Naive B cell (primary cell): ENCODE data around the gene CCDC40. TPM values are rescaled to one million over a fixed set of nuclear protein-coding genes. Genes with fewer than 3 reads are reported as not detected.

Experiments used
- ATAC-seq, 2 donors: fragments of 150-1000 bp; cut with Tn5 transposase; 2 replicates each; pipeline ENCODE4 v1.10.0; 2021; ENCODE audit warnings: low read depth in 2 of 2, mild to moderate bottlenecking in 2 of 2, moderate library complexity in 2 of 2
- DNase-seq: peaks from one replicate; pipeline ENCODE4 v3.0.0; 2022
- H3K27ac Mint-ChIP-seq, 6 donors: one replicate each; pipeline ENCODE4 v1.8.0; 2020 to 2022; ENCODE audit warnings: mild to moderate bottlenecking in 6 of 6, mixed read lengths in 6 of 6, moderate library complexity in 5 of 6, inconsistent platforms in 2 of 6
- H3K27me3 Mint-ChIP-seq, 3 donors: one replicate each; pipeline ENCODE4 v1.8.0; 2021 to 2022; ENCODE audit warnings: mixed read lengths in 3 of 3, mild to moderate bottlenecking in 1 of 3
- H3K36me3 Mint-ChIP-seq, 2 donors: one replicate each; pipeline ENCODE4 v1.8.0; 2020 to 2022; ENCODE audit warnings: mixed read lengths in 2 of 2, inconsistent platforms in 1 of 2, mild to moderate bottlenecking in 1 of 2
- H3K4me1 Mint-ChIP-seq, 3 donors: one replicate each; pipeline ENCODE4 v1.8.0; 2020 to 2022; ENCODE audit warnings: mixed read lengths in 3 of 3, inconsistent platforms in 1 of 3, mild to moderate bottlenecking in 1 of 3, moderate library complexity in 1 of 3
- H3K4me3 Mint-ChIP-seq, 8 donors: one replicate each; pipeline ENCODE4 v1.8.0; 2020 to 2022; ENCODE audit warnings: mild to moderate bottlenecking in 8 of 8, mixed read lengths in 8 of 8, moderate library complexity in 8 of 8, inconsistent platforms in 2 of 8
- H3K9me3 Mint-ChIP-seq, 7 donors: one replicate each; pipeline ENCODE4 v1.8.0; 2020 to 2022; ENCODE audit warnings: mixed read lengths in 7 of 7, mild to moderate bottlenecking in 5 of 7, inconsistent platforms in 2 of 7, moderate library complexity in 1 of 7
- polyA plus RNA-seq, 6 donors: library from polyadenylated mRNA; unstranded; fragments of 300-500 nt; fragmentation: Illumina TruSeq; gene quantifications; one replicate each; pipeline ENCODE4 v1.2.3, GENCODE V29; 2021; ENCODE audit warnings: low read depth in 6 of 6

The CCDC40 gene
- polyA plus RNA-seq, 6 donors from 2014 or later: not detected

DNA sequence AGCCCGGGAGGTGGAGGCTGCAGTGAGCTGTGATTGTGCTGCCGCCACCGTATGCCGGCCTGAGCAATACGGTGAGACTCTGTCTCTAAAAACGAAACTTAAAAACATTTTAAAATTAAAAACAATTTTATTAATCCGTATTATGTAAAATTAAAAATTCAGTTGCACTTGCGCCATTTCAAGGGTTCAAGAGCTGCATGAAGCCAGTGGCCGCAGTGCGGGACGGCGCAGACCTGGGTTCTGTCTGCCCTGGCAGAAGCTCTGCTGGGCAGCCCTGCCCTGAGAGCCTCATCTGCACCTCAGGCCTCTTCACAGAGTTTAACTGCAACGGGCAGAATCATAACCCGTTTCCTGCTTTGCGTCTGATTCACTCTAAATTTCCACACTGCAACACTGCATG lies 32.5 kb upstream of the CCDC40 start:
- Mint-ChIP-seq H3K4me1 (peaks cover 8 to 13% (median 11%) of the 10 kb centered on the region in 3 donors), H3K4me3 (no peak overlapping the region), H3K9me3 (no peaks in the 10 kb centered on the region), H3K27me3 (peaks cover 0 to 6% (median 0%) of the 10 kb centered on the region in 3 donors), H3K36me3 (no peaks in the 10 kb centered on the region), H3K27ac (no peak overlapping the region)
- no peak for ATAC-seq
- no peak for DNase-seq

DNA sequence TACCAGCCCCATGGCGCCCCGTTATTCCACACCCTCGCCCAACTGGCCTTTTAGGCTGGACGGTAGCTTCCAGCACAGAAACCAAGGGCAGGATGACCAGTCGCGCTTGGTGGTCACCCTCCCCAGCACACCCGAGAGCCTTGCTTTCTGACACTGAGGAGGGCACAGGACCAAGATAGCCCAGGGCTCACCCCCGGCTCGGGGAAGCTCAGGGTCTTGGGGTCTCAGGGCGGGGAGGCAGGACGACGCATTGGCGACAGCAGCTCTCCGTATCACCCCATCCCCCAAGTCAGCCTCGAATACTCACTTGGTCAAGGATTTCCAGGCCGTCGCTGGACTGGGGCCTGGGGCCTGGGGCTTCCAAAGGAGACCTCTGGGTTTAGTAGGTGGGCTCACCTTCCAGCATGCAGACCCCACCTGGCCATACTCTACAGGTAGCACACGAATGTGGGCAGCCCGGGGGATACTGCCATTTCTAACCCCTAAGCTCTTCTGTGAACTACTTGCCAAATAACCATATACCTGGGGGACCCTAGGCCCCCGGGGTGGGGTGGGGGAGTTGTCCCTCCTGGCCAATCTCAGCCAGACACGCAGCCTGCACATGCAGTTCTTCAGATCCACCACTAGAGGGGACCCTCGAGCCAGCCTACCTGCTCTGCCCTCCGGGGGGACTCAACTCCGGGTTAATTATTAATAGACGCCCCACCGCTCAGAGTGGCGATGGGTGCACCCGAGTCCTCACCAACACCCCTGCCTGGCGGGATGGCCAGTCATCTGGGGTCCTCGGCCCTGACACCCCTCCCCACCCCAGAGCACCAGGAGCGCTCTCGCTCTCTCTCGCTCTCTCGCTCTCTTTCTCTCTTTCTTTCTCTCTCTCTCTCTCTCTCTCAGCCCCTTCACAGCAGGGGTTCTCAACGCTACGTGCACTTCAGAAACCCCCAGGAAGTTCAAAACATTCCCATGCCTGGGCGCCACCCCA lies 30.8 kb upstream of the CCDC40 start:
- peaks cover 0 to 6% (median 0%) of the 10 kb centered on the region in 3 donors for H3K27me3 Mint-ChIP-seq
- ATAC-seq: peak; percentile 55 to 73
- peak overlapping the region in 2 of 6 donors; percentile 22 to 84 for H3K27ac Mint-ChIP-seq
- H3K36me3 Mint-ChIP-seq: no peaks in the 10 kb centered on the region
- DNase-seq: peak; percentile 60
- peak overlapping the region in 2 of 8 donors; percentile 31 to 79 for H3K4me3 Mint-ChIP-seq
- H3K4me1 Mint-ChIP-seq: peaks cover 8 to 13% (median 11%) of the 10 kb centered on the region in 3 donors
- no peaks in the 10 kb centered on the region for H3K9me3 Mint-ChIP-seq

- Mint-ChIP-seq H3K36me3 (no peaks in the 10 kb centered on the region), H3K4me3 (peak overlapping the region in 1 of 8 donors; percentile 79), H3K27ac (peak overlapping the region in 3 of 6 donors; percentile 11 to 84 (median 22)), H3K27me3 (peaks cover 0 to 6% (median 0%) of the 10 kb centered on the region in 3 donors), H3K9me3 (no peaks in the 10 kb centered on the region), H3K4me1 (peaks cover 8 to 13% (median 11%) of the 10 kb centered on the region in 3 donors)
- DNase-seq (no peak), ATAC-seq (no peak)
Observed at GRCh38 chr17:80006339-80006720, 30.1 kb upstream of the CCDC40 start.

DNA sequence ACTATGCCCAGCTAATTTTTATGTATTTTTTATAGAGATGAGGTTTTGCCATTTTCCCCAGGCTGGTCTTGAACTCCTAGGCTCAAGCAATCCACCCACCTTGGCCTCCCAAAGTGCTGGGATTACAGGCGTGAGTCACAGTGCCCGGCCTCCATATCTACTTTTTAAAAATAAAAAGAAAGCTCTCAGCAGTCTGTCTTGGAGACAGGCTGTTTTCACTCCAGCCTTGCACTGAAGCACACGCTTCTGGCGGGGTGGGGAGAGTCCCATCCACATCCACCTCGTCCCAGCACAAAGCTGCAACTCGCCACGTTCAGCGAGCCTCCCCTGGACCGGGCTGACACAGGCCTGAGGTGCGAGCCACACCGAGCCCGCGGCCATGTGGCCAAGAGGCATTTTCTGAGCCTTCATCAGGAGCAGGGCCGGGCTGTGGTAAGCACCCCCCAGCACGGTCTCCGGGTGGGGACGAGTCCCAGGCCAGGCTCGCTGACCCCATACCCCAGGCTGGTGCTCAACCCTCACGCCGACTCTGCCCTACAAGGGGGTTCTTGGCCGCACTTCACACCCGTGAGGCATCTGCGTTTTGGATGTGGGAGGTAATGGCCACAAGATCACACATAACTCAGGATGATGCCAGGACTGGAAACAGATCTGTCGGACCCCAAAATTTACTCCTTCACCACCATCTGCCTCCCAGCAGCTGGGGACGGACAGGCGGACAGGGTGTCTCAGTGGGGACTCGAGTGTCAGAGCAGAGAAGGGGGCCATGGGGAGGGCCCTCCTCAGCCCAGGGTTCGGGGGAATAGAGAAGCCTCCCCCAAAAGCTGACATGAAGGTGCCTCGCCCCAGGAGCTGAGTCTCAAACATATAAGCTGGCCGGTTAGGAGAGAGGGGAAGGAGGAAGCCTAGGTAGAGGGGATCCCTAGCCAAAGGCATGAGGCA lies 29.4 kb upstream of the CCDC40 start:
- Mint-ChIP-seq H3K9me3 (no peaks in the 10 kb centered on the region), H3K27ac (peak overlapping the region in 2 of 6 donors; percentile 24 to 86), H3K4me1 (peaks cover 8 to 13% (median 11%) of the 10 kb centered on the region in 3 donors), H3K36me3 (no peaks in the 10 kb centered on the region), H3K27me3 (peaks cover 0 to 6% (median 0%) of the 10 kb centered on the region in 3 donors), H3K4me3 (no peak overlapping the region)
- ATAC-seq (no peak), DNase-seq (no peak)

DNA sequence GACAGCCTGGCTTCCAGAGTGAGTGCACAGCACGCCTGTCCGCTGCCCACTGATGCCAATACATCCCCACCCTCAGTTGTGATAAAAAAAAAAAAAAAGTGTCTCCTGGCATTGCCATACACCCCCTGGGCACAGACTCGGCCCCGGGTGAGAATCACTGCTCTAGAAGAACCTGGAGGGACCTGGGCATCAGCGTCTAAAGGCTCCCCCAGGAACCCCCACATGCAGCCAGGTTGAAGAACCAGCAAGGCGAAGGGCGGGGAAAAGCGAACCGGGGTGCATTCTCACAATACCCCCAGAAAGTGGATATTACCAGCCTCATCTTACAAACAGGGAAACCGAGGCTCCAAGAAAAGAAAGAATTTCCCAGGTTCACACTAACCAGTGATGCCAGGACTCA lies 28.5 kb upstream of the CCDC40 start:
- DNase-seq (no peak), ATAC-seq (no peak)
- Mint-ChIP-seq H3K36me3 (no peaks in the 10 kb centered on the region), H3K4me1 (peaks cover 8 to 13% (median 11%) of the 10 kb centered on the region in 3 donors), H3K9me3 (no peaks in the 10 kb centered on the region), H3K27me3 (peaks cover 0 to 6% (median 0%) of the 10 kb centered on the region in 3 donors), H3K4me3 (no peak overlapping the region), H3K27ac (no peak overlapping the region)

DNA sequence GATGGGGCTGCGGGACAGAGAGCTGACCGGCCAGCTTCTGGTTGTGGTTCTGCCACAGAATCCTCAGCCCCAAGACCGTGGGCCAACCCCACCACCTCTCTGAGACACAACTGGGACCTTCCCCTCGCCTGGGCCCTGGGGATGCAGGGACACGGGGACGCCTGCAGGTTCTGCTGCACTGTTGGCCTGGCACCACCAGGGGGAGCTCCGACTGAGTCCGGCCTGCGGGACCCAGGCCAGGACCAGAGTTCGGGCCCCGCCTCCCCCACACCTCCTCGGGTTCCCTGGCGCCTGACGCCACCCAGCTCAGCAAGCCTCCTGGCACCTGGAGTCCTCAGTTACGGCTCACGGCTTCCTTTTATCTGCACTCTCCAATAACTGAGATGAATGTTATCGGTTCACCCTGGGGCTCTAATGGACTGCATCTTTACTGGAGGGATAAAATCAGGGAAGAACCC lies 28.0 kb upstream of the CCDC40 start:
- ATAC-seq: peak; percentile 81 to 83
- Mint-ChIP-seq H3K36me3 (no peaks in the 10 kb centered on the region), H3K4me1 (peaks cover 8 to 13% (median 11%) of the 10 kb centered on the region in 3 donors), H3K9me3 (no peaks in the 10 kb centered on the region), H3K27me3 (peaks cover 0 to 6% (median 0%) of the 10 kb centered on the region in 3 donors), H3K4me3 (peak overlapping the region in 1 of 8 donors; percentile 41), H3K27ac (peak overlapping the region in 1 of 6 donors; percentile 3)
- peak; percentile 64 for DNase-seq

DNA sequence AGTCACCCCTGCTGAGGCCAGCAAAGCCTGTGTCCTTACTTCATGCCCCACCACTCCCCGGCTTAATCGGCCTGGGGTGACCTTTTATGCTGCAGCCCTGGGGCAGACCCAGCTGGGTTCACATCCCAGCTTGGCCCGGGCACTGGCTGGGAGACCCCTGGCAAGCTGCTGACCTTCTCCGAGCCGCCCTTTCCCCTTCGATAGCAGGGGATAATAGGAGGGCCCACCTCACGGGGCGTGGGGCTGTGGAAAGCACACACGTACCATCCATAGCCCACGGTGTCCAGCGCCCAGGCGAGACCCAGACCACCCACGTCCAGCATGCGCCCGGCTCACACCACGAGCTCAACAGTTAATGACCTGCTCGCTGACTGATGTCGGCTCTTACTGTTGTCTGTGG lies 27.6 kb upstream of the CCDC40 start:
- H3K4me1 Mint-ChIP-seq: peaks cover 8 to 13% (median 11%) of the 10 kb centered on the region in 3 donors
- H3K27ac Mint-ChIP-seq: no peak overlapping the region
- no peaks in the 10 kb centered on the region for H3K36me3 Mint-ChIP-seq
- no peak for ATAC-seq
- DNase-seq: no peak
- H3K4me3 Mint-ChIP-seq: no peak overlapping the region
- H3K27me3 Mint-ChIP-seq: peaks cover 0 to 6% (median 0%) of the 10 kb centered on the region in 3 donors
- no peaks in the 10 kb centered on the region for H3K9me3 Mint-ChIP-seq

DNA sequence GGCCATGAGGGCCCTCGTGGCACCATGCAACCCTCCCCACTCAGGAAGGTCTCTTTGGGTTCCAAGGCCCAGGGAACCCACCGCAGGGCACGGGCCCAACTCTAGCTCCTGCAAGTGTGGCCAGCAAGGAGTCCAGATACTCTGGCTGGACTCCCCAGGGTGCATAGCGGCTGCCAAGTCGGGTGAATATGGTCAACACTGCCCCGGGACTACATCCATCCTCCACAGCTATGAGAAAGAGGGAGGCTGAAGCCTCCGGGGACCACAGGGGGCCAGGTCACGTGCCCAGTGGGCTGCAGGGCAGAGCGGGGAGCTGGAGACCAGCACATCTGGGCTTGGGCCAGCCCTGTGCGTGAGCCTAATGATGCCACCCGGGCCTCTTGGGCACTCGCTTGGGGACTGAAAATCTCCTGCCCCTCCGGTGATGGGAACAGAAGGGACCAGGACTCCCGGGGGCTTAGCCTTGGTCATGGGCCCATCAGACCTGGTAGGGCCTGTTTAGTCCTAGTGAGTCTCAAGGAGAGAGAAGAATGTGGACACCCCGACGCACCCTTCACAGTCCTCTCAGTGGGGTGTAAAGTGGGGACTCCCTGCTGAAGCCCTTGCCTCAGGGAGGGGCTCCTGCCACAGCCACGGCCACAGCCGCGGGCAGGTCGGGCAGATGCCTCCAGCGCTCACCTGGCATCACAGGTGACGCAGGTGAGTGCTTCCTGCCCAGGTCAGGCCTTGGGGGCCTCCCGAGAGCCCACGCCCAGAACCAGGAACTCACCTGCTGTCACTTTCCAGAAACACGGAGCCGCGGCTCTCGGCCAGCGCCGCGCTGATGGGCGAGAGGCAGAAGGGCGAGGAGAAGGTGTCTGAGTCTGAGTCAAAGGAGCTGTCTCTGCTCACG lies 26.8 kb upstream of the CCDC40 start:
- Mint-ChIP-seq H3K4me1 (peaks cover 8 to 13% (median 11%) of the 10 kb centered on the region in 3 donors), H3K27ac (no peak overlapping the region), H3K27me3 (peaks cover 0 to 6% (median 0%) of the 10 kb centered on the region in 3 donors), H3K4me3 (no peak overlapping the region), H3K9me3 (peaks cover 0 to 7% (median 0%) of the 10 kb centered on the region in 7 donors), H3K36me3 (no peaks in the 10 kb centered on the region)
- DNase-seq (no peak), ATAC-seq (no peak)

GRCh38 chr17:80010283-80010858 lies 26.1 kb upstream of the CCDC40 start:
- H3K4me3 Mint-ChIP-seq: no peak overlapping the region
- no peak overlapping the region for H3K27ac Mint-ChIP-seq
- peaks cover 0 to 7% (median 0%) of the 10 kb centered on the region in 7 donors for H3K9me3 Mint-ChIP-seq
- peaks cover 8 to 13% (median 11%) of the 10 kb centered on the region in 3 donors for H3K4me1 Mint-ChIP-seq
- ATAC-seq (no peak), DNase-seq (no peak)
- H3K27me3 Mint-ChIP-seq: peaks cover 0 to 6% (median 0%) of the 10 kb centered on the region in 3 donors
- no peaks in the 10 kb centered on the region for H3K36me3 Mint-ChIP-seq

- no peak for ATAC-seq
- H3K27me3 Mint-ChIP-seq: no peaks in the 10 kb centered on the region
- H3K27ac Mint-ChIP-seq: no peak overlapping the region
- peaks cover 0 to 6% (median 5%) of the 10 kb centered on the region in 3 donors for H3K4me1 Mint-ChIP-seq
- H3K36me3 Mint-ChIP-seq: no peaks in the 10 kb centered on the region
- peaks cover 0 to 7% (median 0%) of the 10 kb centered on the region in 7 donors for H3K9me3 Mint-ChIP-seq
- DNase-seq: no peak
- no peak overlapping the region for H3K4me3 Mint-ChIP-seq
Observed at GRCh38 chr17:80011989-80012555, 24.4 kb upstream of the CCDC40 start.

GRCh38 chr17:80012765-80013741 lies 23.4 kb upstream of the CCDC40 start:
- peak overlapping the region in 1 of 6 donors; percentile 44 for H3K27ac Mint-ChIP-seq
- H3K4me1 Mint-ChIP-seq: peaks cover 0 to 6% (median 5%) of the 10 kb centered on the region in 3 donors
- H3K36me3 Mint-ChIP-seq: no peaks in the 10 kb centered on the region
- DNase-seq: no peak
- H3K4me3 Mint-ChIP-seq: no peak overlapping the region
- no peak for ATAC-seq
- no peaks in the 10 kb centered on the region for H3K27me3 Mint-ChIP-seq
- peaks cover 0 to 7% (median 0%) of the 10 kb centered on the region in 7 donors for H3K9me3 Mint-ChIP-seq
